Measurements from ENCODE around the gene LPXN.
"Not testable (repeated sequence)": the region's sequence is repeated elsewhere in the genome, so short reads cannot be mapped to it uniquely, and the experiment has no call there.

Gene LPXN

GRCh38 chr11:58573451-58574104, 2.1 kb downstream of the LPXN start:
- no peak overlapping the region for H3K4me3 ChIP-seq (ENCODE audit: low read depth, low read length)
- H3K36me3 ChIP-seq = peaks cover 3% of the 10 kb centered on the region
- no peaks in the 10 kb centered on the region for H3K27me3 ChIP-seq (ENCODE audit: insufficient read depth, low read depth, severe bottlenecking)
- H3K27ac ChIP-seq = no peak overlapping the region
- TF ChIP-seq CTCF (IDR thresholded peaks at IDR 0.05; ENCODE audit: low read depth, low read length) = no peak
- no peak for DNase-seq
- no peaks in the 10 kb centered on the region for H3K9me3 ChIP-seq (ENCODE audit: severe bottlenecking)

GRCh38 chr11:58572906-58573305, 2.8 kb downstream of the LPXN start:
- not testable (repeated sequence) for H3K4me3 ChIP-seq (ENCODE audit: low read depth, low read length); H3K36me3 ChIP-seq; H3K27ac ChIP-seq; DNase-seq; H3K9me3 ChIP-seq (ENCODE audit: severe bottlenecking); H3K27me3 ChIP-seq (ENCODE audit: insufficient read depth, low read depth, severe bottlenecking)

GRCh38 chr11:58567889-58568512, 7.7 kb downstream of the LPXN start:
- Histone ChIP-seq H3K36me3 (no peaks in the 10 kb centered on the region), H3K27ac (no peak overlapping the region), H3K9me3 (ENCODE audit: severe bottlenecking) (no peaks in the 10 kb centered on the region), H3K27me3 (ENCODE audit: insufficient read depth, low read depth, severe bottlenecking) (no peaks in the 10 kb centered on the region), H3K4me3 (ENCODE audit: low read depth, low read length) (no peak overlapping the region)
- peak; percentile 60 for DNase-seq
- peak; percentile 78 for TF ChIP-seq CTCF (IDR thresholded peaks at IDR 0.05; ENCODE audit: low read depth, low read length)

- DNase-seq = no peak
- Histone ChIP-seq H3K27ac (no peak overlapping the region), H3K9me3 (ENCODE audit: severe bottlenecking) (no peaks in the 10 kb centered on the region), H3K27me3 (ENCODE audit: insufficient read depth, low read depth, severe bottlenecking) (no peaks in the 10 kb centered on the region), H3K36me3 (no peaks in the 10 kb centered on the region), H3K4me3 (ENCODE audit: low read depth, low read length) (no peak overlapping the region)
- no peak for TF ChIP-seq CTCF (IDR thresholded peaks at IDR 0.05; ENCODE audit: low read depth, low read length)
These were observed 11.4 kb downstream of the LPXN start for GRCh38 chr11:58564231-58564630.

- Histone ChIP-seq H3K9me3 (ENCODE audit: severe bottlenecking) (no peaks in the 10 kb centered on the region), H3K27ac (no peak overlapping the region), H3K27me3 (ENCODE audit: insufficient read depth, low read depth, severe bottlenecking) (no peaks in the 10 kb centered on the region), H3K4me3 (ENCODE audit: low read depth, low read length) (no peak overlapping the region), H3K36me3 (no peaks in the 10 kb centered on the region)
- no peak for TF ChIP-seq CTCF (IDR thresholded peaks at IDR 0.05; ENCODE audit: low read depth, low read length)
- DNase-seq = no peak
These were observed 13.3 kb downstream of the LPXN start for GRCh38 chr11:58562375-58562800.

GRCh38 chr11:58561394-58562098, 14.1 kb downstream of the LPXN start:
- H3K27ac ChIP-seq = no peak overlapping the region
- no peaks in the 10 kb centered on the region for H3K36me3 ChIP-seq
- H3K27me3 ChIP-seq (ENCODE audit: insufficient read depth, low read depth, severe bottlenecking) = no peaks in the 10 kb centered on the region
- DNase-seq = no peak
- no peaks in the 10 kb centered on the region for H3K9me3 ChIP-seq (ENCODE audit: severe bottlenecking)
- no peak for TF ChIP-seq CTCF (IDR thresholded peaks at IDR 0.05; ENCODE audit: low read depth, low read length)
- H3K4me3 ChIP-seq (ENCODE audit: low read depth, low read length) = no peak overlapping the region
